Panc1 (cell line): Measurements from ENCODE around the gene GIMAP6. TPM values are rescaled to one million over a fixed set of nuclear protein-coding genes. Genes with fewer than 3 reads are reported as not detected.

Source experiments
- ATAC-seq: fragments of 200-7000 bp; cut with Tn5 transposase; 2 replicates; pipeline ENCODE4 v1.9.1; 2020; ENCODE audit warnings: mild to moderate bottlenecking, moderate library complexity
- BruUV-seq: library from RNA; stranded (reverse); fragments of 400-500 nt; replicated peaks from 2 replicates; lab custom pipeline; 2021; lab: Mats Ljungman, UMichigan
- CTCF ChIA-PET: fragments of 300-600 bp; sonication (Branson Sonifier 250); formaldehyde crosslinking; loops from one replicate; lab custom pipeline; 2022; ENCODE audit warnings: antibody characterized with exemption; lab: Charles Lee
- POLR2A ChIA-PET: fragments of 300-600 bp; sonication (Branson Sonifier 250); formaldehyde crosslinking; loops from one replicate; lab custom pipeline; 2022; ENCODE audit warnings: antibody characterized with exemption; lab: Charles Lee
- DNase-seq: peaks from one replicate; pipeline ENCODE4 v3.0.0-alpha.2; 2010; ENCODE audit warnings: low read depth, low spot score
- H3K27ac ChIP-seq: 2 replicates; pipeline ENCODE4 v1.5.1; 2011; ENCODE audit warnings: mild to moderate bottlenecking, low read length, inconsistent platforms
- H3K27me3 ChIP-seq: fragments of 200-500 bp; sonication (Bioruptor generic); 2 replicates; pipeline ENCODE4 v1.6.0; 2014; ENCODE audit warnings: low read length, inconsistent platforms; ENCODE audit not compliant: control insufficient read depth, insufficient read depth
- H3K36me3 ChIP-seq: fragments of 200-500 bp; sonication (Bioruptor generic); 2 replicates; pipeline ENCODE4 v1.5.1; 2014; ENCODE audit warnings: inconsistent platforms, mild to moderate bottlenecking, low read length, moderate library complexity; ENCODE audit not compliant: control insufficient read depth, insufficient read depth
- H3K4me1 ChIP-seq: 2 replicates; pipeline ENCODE4 v1.5.1; 2011; ENCODE audit warnings: inconsistent platforms, mild to moderate bottlenecking, low read length, moderate library complexity; ENCODE audit not compliant: control insufficient read depth, insufficient read depth
- H3K4me3 ChIP-seq, 2 experiments: 2 replicates each; pipeline ENCODE4 v1.5.1; 2011 to 2012; ENCODE audit warnings: low read depth in 2 of 2, low read length in 2 of 2, mild to moderate bottlenecking in 2 of 2, inconsistent platforms in 1 of 2, moderate library complexity in 1 of 2
- H3K9me3 ChIP-seq: fragments of 200-500 bp; sonication (Bioruptor generic); 2 replicates; pipeline ENCODE4 v1.5.1; 2014; ENCODE audit warnings: low read depth, mild to moderate bottlenecking, inconsistent platforms, low read length, moderate library complexity; ENCODE audit not compliant: control insufficient read depth, insufficient read depth
- CTCF ChIP-seq: fragments of 450-650 bp; IDR thresholded peaks from 2 replicates; pipeline ENCODE4 v1.5.1; 2017; ENCODE audit warnings: mild to moderate bottlenecking
- POLR2AphosphoS5 ChIP-seq: IDR thresholded peaks from 2 replicates; pipeline ENCODE4 v1.6.1; 2012; ENCODE audit warnings: mild to moderate bottlenecking, low read depth, low read length, moderate library complexity
- REST ChIP-seq, 2 experiments: IDR thresholded peaks; 2 replicates each; pipeline ENCODE4 v1.6.1; 2011 to 2012; ENCODE audit warnings: low read depth in 2 of 2, control low read depth in 1 of 2, low read length in 1 of 2, mild to moderate bottlenecking in 1 of 2, moderate library complexity in 1 of 2; ENCODE audit not compliant: insufficient read depth in 1 of 2
- SIN3A ChIP-seq: IDR thresholded peaks from 2 replicates; pipeline ENCODE4 v1.6.1; 2012; ENCODE audit warnings: low read depth, mild to moderate bottlenecking, low read length, moderate library complexity, borderline replicate concordance; ENCODE audit not compliant: insufficient read depth
- TCF7L2 ChIP-seq: IDR thresholded peaks from 2 replicates; pipeline ENCODE4 v1.6.1; 2011; ENCODE audit warnings: mild to moderate bottlenecking, low read depth, low read length, inconsistent platforms
- in situ Hi-C: cut with HindIII; loops from 2 replicates; pipeline ENCODE4 v1.10.0; 2016; ENCODE audit warnings: low sequenced_read_pairs, low pct_unique_long_range_greater_than_20kb
- intact Hi-C: fragments of 100-400 bp; cut with micrococcal nuclease; formaldehyde crosslinking; loops from one replicate; pipeline ENCODE4 v1.10.0; 2022; ENCODE audit not compliant: unreplicated experiment
- total RNA-seq: library from RNA; stranded (reverse); gene quantifications from one replicate; pipeline ENCODE4 v1.2.1, GENCODE V29; 2021; ENCODE audit not compliant: unreplicated experiment

Gene GIMAP6
- total RNA-seq, 1 experiment from 2014 or later, result 0.23 TPM

GRCh38 chr7:150631084-150631826 is 930 bp downstream of the GIMAP6 start:
- no peaks in the 10 kb centered on the region for H3K27me3 ChIP-seq
- H3K4me1 ChIP-seq, result no peaks in the 10 kb centered on the region
- no peak overlapping the region for H3K4me3 ChIP-seq
- intact Hi-C loops, result no loop called here
- no peaks in the 10 kb centered on the region for H3K36me3 ChIP-seq
- H3K27ac ChIP-seq, result no peak overlapping the region
- H3K9me3 ChIP-seq, result no peaks in the 10 kb centered on the region
- CTCF ChIA-PET, result no interaction called here
- DNase-seq (no peak), ATAC-seq (no peak)
- TF ChIP-seq TCF7L2, result no peak
- TF ChIP-seq CTCF, result no peak
- TF ChIP-seq REST (IDR thresholded peaks at IDR 0.05; ENCODE audit: insufficient read depth in 1 of 2, low read depth in 2 of 2, low read length in 1 of 2), result no peak
- no peak for TF ChIP-seq POLR2AphosphoS5
- TF ChIP-seq SIN3A, result no peak
- in situ Hi-C loops, result no loop called here
- POLR2A ChIA-PET, result no interaction called here
- no TSS peak for BruUV-seq

GRCh38 chr7:150629347-150629746 is 2.8 kb downstream of the GIMAP6 start:
- H3K9me3 ChIP-seq, result no peaks in the 10 kb centered on the region
- ATAC-seq (no peak), DNase-seq (no peak)
- no peaks in the 10 kb centered on the region for H3K36me3 ChIP-seq
- H3K27ac ChIP-seq, result no peak overlapping the region
- ChIA-PET POLR2A (interaction anchor here (0.7 kb wide), 1 partner anchor 97 kb away, joined by 8 read pairs; no protein-coding TSS in a partner anchor), CTCF (no interaction called here)
- TF ChIP-seq POLR2AphosphoS5 (no peak), CTCF (no peak), REST (IDR thresholded peaks at IDR 0.05; ENCODE audit: insufficient read depth in 1 of 2, low read depth in 2 of 2, low read length in 1 of 2) (no peak), SIN3A (no peak)
- H3K4me3 ChIP-seq, result no peak overlapping the region
- BruUV-seq, result no TSS peak
- 0 out of 2 replicates have a peak, but pooled peaks cover 2% of the 10 kb centered on the region for H3K27me3 ChIP-seq
- in situ Hi-C loops, result no loop called here
- H3K4me1 ChIP-seq, result no peaks in the 10 kb centered on the region
- intact Hi-C loops, result no loop called here
